ENCODE data around the gene TRIP6. TPM values are rescaled to one million over a fixed set of nuclear protein-coding genes. Genes with fewer than 3 reads are reported as not detected.

Gene TRIP6
- total and polyA plus RNA-seq, 2 experiments from 2014 or later = 57.5 to 70.3 TPM

DNA sequence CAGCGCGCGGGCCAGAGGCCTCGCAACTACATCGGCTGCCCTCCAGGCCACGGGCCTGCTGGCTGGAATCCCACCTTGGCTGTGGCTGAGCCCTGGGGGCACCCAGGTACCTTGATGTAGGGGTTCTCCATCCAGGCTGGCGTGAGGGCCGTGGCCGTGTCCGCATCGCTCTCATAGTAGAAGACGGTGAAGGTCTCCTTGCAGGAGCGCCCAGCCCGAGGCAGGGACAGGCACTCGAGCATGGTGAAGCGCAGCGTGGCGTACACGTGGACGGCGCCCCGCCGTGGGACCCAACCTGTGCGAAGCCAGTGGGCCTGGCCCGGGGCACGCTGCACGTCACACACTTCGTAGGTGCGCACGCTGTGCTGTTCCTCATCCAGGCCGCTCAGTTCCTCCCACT lies 43.7 kb upstream of the TRIP6 start:
- WGBS (ENCODE audit: low lambda C conversion rate, missing lambda C conversion rate) = 97% methylated on average over 31 of the region's 31 CpGs
- no peaks in the 10 kb centered on the region for H3K36me3 ChIP-seq (replicated peaks; ENCODE audit: insufficient read depth, low read depth)
- peaks cover 59% of the 10 kb centered on the region for H3K79me2 ChIP-seq
- no peaks in the 10 kb centered on the region for H3K9me2 ChIP-seq (replicated peaks; ENCODE audit: insufficient read depth)
- no peaks in the 10 kb centered on the region for H3K9me3 ChIP-seq (ENCODE audit: low read depth)
- TF ChIP-seq EZH2phosphoT487 (IDR thresholded peaks at IDR 0.05; ENCODE audit: low read depth, severe bottlenecking, unreplicated experiment) = no peak
- TF ChIP-seq, protein P1, sequence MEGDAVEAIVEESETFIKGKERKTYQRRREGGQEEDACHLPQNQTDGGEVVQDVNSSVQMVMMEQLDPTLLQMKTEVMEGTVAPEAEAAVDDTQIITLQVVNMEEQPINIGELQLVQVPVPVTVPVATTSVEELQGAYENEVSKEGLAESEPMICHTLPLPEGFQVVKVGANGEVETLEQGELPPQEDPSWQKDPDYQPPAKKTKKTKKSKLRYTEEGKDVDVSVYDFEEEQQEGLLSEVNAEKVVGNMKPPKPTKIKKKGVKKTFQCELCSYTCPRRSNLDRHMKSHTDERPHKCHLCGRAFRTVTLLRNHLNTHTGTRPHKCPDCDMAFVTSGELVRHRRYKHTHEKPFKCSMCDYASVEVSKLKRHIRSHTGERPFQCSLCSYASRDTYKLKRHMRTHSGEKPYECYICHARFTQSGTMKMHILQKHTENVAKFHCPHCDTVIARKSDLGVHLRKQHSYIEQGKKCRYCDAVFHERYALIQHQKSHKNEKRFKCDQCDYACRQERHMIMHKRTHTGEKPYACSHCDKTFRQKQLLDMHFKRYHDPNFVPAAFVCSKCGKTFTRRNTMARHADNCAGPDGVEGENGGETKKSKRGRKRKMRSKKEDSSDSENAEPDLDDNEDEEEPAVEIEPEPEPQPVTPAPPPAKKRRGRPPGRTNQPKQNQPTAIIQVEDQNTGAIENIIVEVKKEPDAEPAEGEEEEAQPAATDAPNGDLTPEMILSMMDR (IDR thresholded peaks at IDR 0.05; ENCODE audit: poor library complexity) = no peak
- TF ChIP-seq EZH2 (IDR thresholded peaks at IDR 0.05; ENCODE audit: borderline replicate concordance) = no peak
- no peak overlapping the region for H2AFZ ChIP-seq
- H3K27me3 ChIP-seq = no peaks in the 10 kb centered on the region
- no peak overlapping the region for H3K27ac ChIP-seq
- H3K4me1 ChIP-seq (ENCODE audit: insufficient read depth) = peaks cover 17% of the 10 kb centered on the region
- DNase-seq (ENCODE audit: low spot score) = no peak
- H3K4me2 ChIP-seq = no peak overlapping the region
- H3K4me3 ChIP-seq = no peak overlapping the region
- peaks cover 36% of the 10 kb centered on the region for H4K20me1 ChIP-seq (ENCODE audit: insufficient read depth, poor library complexity, severe bottlenecking)

- DNase-seq (ENCODE audit: low spot score) = no peak
- no peaks in the 10 kb centered on the region for H3K27me3 ChIP-seq
- no peak for TF ChIP-seq EZH2 (IDR thresholded peaks at IDR 0.05; ENCODE audit: borderline replicate concordance)
- no peak for TF ChIP-seq EZH2phosphoT487 (IDR thresholded peaks at IDR 0.05; ENCODE audit: low read depth, severe bottlenecking, unreplicated experiment)
- TF ChIP-seq, protein P1 (IDR thresholded peaks at IDR 0.05; ENCODE audit: poor library complexity) = no peak
- H3K79me2 ChIP-seq = peaks cover 68% of the 10 kb centered on the region
- no peaks in the 10 kb centered on the region for H3K9me3 ChIP-seq (ENCODE audit: low read depth)
- H3K4me1 ChIP-seq (ENCODE audit: insufficient read depth) = peaks cover 22% of the 10 kb centered on the region
- 60% methylated on average over 13 of the region's 18 CpGs for WGBS (ENCODE audit: low lambda C conversion rate, missing lambda C conversion rate)
- H3K36me3 ChIP-seq (replicated peaks; ENCODE audit: insufficient read depth, low read depth) = no peaks in the 10 kb centered on the region
- H3K27ac ChIP-seq = no peak overlapping the region
- peaks cover 36% of the 10 kb centered on the region for H4K20me1 ChIP-seq (ENCODE audit: insufficient read depth, poor library complexity, severe bottlenecking)
- no peaks in the 10 kb centered on the region for H3K9me2 ChIP-seq (replicated peaks; ENCODE audit: insufficient read depth)
- H3K4me2 ChIP-seq = peak overlapping the region; percentile 97
- H3K4me3 ChIP-seq = no peak overlapping the region
- no peak overlapping the region for H2AFZ ChIP-seq
Measured at GRCh38 chr7:100824499-100825214, 42.5 kb upstream of the TRIP6 start.

- no peaks in the 10 kb centered on the region for H3K27me3 ChIP-seq
- peak overlapping the region; percentile 41 for H3K4me3 ChIP-seq
- no peaks in the 10 kb centered on the region for H3K36me3 ChIP-seq (replicated peaks; ENCODE audit: insufficient read depth, low read depth)
- peaks cover 22% of the 10 kb centered on the region for H3K4me1 ChIP-seq (ENCODE audit: insufficient read depth)
- H3K4me2 ChIP-seq = peak overlapping the region; percentile 97
- no peaks in the 10 kb centered on the region for H3K9me3 ChIP-seq (ENCODE audit: low read depth)
- H3K9me2 ChIP-seq (replicated peaks; ENCODE audit: insufficient read depth) = no peaks in the 10 kb centered on the region
- no peak overlapping the region for H2AFZ ChIP-seq
- no peak for TF ChIP-seq EZH2 (IDR thresholded peaks at IDR 0.05; ENCODE audit: borderline replicate concordance)
- TF ChIP-seq, protein P1 (IDR thresholded peaks at IDR 0.05; ENCODE audit: poor library complexity) = no peak
- no peak for TF ChIP-seq EZH2phosphoT487 (IDR thresholded peaks at IDR 0.05; ENCODE audit: low read depth, severe bottlenecking, unreplicated experiment)
- H4K20me1 ChIP-seq (ENCODE audit: insufficient read depth, poor library complexity, severe bottlenecking) = peaks cover 36% of the 10 kb centered on the region
- WGBS (ENCODE audit: low lambda C conversion rate, missing lambda C conversion rate) = 9% methylated on average over 16 of the region's 16 CpGs
- DNase-seq (ENCODE audit: low spot score) = peak; percentile 38
- H3K27ac ChIP-seq = peak overlapping the region; percentile 64
- H3K79me2 ChIP-seq = peaks cover 69% of the 10 kb centered on the region
Measured at GRCh38 chr7:100825215-100825671, 41.9 kb upstream of the TRIP6 start.
